Embryonic facial prominence (tissue), 1 donor: ENCODE results near the gene PECR.
"Not testable (repeated sequence)": the region's sequence is repeated elsewhere in the genome, so short reads cannot be mapped to it uniquely, and the experiment has no call there.

ENCODE experiments used
- DNase-seq: peaks from one replicate; pipeline ENCODE4 v3.0.0-alpha.2; 2016; ENCODE audit errors: extremely low spot score

Gene PECR

GRCh38 chr2:216002101-216002678 lies 79.4 kb downstream of the PECR start:
- DNase-seq = no peak

- DNase-seq = no peak
These were observed 80.2 kb downstream of the PECR start for GRCh38 chr2:216001216-216002100.

- DNase-seq = no peak
These were observed 83.0 kb downstream of the PECR start for GRCh38 chr2:215998636-215999035.

- no peak for DNase-seq
These were observed 84.4 kb downstream of the PECR start for GRCh38 chr2:215997219-215997618.

- no peak for DNase-seq
These were observed 86.7 kb downstream of the PECR start for GRCh38 chr2:215994911-215995310.

GRCh38 chr2:215988556-215989207 lies 92.9 kb downstream of the PECR start:
- not testable (repeated sequence) for DNase-seq
